ENCODE results near the gene CCNB1IP1. TPM values are rescaled to one million over a fixed set of nuclear protein-coding genes. Genes with fewer than 3 reads are reported as not detected.
"Not testable (repeated sequence)": the region's sequence is repeated elsewhere in the genome, so short reads cannot be mapped to it uniquely, and the experiment has no call there.

The CCNB1IP1 gene
- total RNA-seq, 3 donors from 2014 or later (not counting 1 experiment from before 2014, with no cell fraction given), result 20.8 to 21.5 (median 21.2) TPM

DNA sequence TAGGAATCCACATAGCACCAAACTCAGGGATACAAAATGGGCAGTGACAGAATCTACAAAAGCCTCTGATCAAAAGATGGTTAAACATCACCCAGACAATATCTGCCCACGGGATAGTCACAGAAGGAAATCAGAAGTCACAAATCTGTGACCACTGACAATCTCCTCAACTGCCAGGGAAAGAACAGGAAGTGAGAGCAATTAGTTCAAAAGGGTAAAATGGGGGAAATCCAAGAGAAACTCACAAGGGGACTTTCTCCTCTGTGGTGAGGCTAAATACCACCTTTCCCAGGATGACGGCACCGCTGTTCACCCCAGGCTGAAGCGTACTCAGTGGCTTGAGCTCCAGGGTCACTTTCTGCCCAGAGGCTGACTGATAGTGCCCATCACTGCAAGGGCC is 38.0 kb downstream of the CCNB1IP1 start:
- Mint-ChIP-seq H3K4me3 (no peak overlapping the region), H3K9me3 (no peaks in the 10 kb centered on the region), H3K36me3 (peaks cover 33% of the 10 kb centered on the region), H3K27me3 (ENCODE audit: low read depth in 2 of 2) (no peaks in the 10 kb centered on the region), H3K27ac (no peak overlapping the region), H3K4me1 (peaks cover 5% of the 10 kb centered on the region in 2 donors)
- no peak for TF ChIP-seq CTCF (IDR thresholded peaks at IDR 0.05)
- no peak overlapping the region for H3K27ac ChIP-seq (ENCODE audit: low read length)
- ATAC-seq, result no peak
- H3K36me3 ChIP-seq (ENCODE audit: control insufficient read depth, insufficient read depth, low read length), result peaks cover 91% of the 10 kb centered on the region
- 62% methylated on average over 4 of the region's 4 CpGs for WGBS (ENCODE audit: insufficient coverage)
- DNase-seq, result no peak
- intact Hi-C loops (cut with micrococcal nuclease), result no loop called here
- no peaks in the 10 kb centered on the region for H3K27me3 ChIP-seq (ENCODE audit: control insufficient read depth, insufficient read depth, low read length)
- H3K9me3 ChIP-seq (ENCODE audit: control insufficient read depth, insufficient read depth, low read length), result no peaks in the 10 kb centered on the region
- no peaks in the 10 kb centered on the region for H3K4me1 ChIP-seq (ENCODE audit: control insufficient read depth, insufficient read depth, low read length)
- no peak overlapping the region for H3K4me3 ChIP-seq (ENCODE audit: low read length)

- Histone ChIP-seq H3K4me1 (ENCODE audit: control insufficient read depth, insufficient read depth, low read length) (no peaks in the 10 kb centered on the region), H3K9me3 (ENCODE audit: control insufficient read depth, insufficient read depth, low read length) (no peaks in the 10 kb centered on the region), H3K27me3 (ENCODE audit: control insufficient read depth, insufficient read depth, low read length) (no peaks in the 10 kb centered on the region), H3K27ac (ENCODE audit: low read length) (no peak overlapping the region), H3K36me3 (ENCODE audit: control insufficient read depth, insufficient read depth, low read length) (peaks cover 93% of the 10 kb centered on the region), H3K4me3 (ENCODE audit: low read length) (no peak overlapping the region)
- no peak overlapping the region for H3K4me3 Mint-ChIP-seq
- WGBS (ENCODE audit: insufficient coverage), result 93% methylated on average over 2 of the region's 2 CpGs
- no peaks in the 10 kb centered on the region for H3K9me3 Mint-ChIP-seq
- no peak overlapping the region for H3K27ac Mint-ChIP-seq
- H3K4me1 Mint-ChIP-seq, result peaks cover 5% of the 10 kb centered on the region in 2 donors
- DNase-seq (no peak), ATAC-seq (no peak)
- H3K27me3 Mint-ChIP-seq (ENCODE audit: low read depth in 2 of 2), result no peaks in the 10 kb centered on the region
- peaks cover 33% of the 10 kb centered on the region for H3K36me3 Mint-ChIP-seq
- no peak for TF ChIP-seq CTCF (IDR thresholded peaks at IDR 0.05)
- intact Hi-C loops (cut with micrococcal nuclease), result no loop called here
Observed at GRCh38 chr14:20294636-20295035, 38.4 kb downstream of the CCNB1IP1 start.

DNA sequence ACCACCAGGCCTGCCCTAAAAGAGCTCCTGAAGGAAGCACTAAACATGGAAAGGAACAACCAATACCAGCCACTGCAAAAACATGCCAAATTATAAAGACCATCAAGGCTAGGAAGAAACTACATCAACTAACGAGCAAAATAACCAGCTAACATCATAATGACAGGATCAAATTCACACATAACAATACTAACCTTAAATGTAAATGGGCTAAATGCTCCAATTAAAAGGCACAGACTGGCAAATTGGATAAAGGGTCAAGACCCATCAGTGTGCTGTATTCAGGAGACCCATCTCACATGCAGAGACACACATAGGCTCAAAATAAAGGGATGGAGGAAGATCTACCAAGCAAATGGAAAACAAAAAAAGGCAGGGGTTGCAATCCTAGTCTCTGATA is 51.1 kb downstream of the CCNB1IP1 start:
- H3K36me3 Mint-ChIP-seq; H3K4me3 Mint-ChIP-seq; H3K27me3 Mint-ChIP-seq (ENCODE audit: low read depth in 2 of 2); H3K36me3 ChIP-seq (ENCODE audit: control insufficient read depth, insufficient read depth, low read length); H3K27ac ChIP-seq (ENCODE audit: low read length); intact Hi-C loops (cut with micrococcal nuclease); ATAC-seq; H3K9me3 Mint-ChIP-seq; H3K4me1 ChIP-seq (ENCODE audit: control insufficient read depth, insufficient read depth, low read length); H3K27me3 ChIP-seq (ENCODE audit: control insufficient read depth, insufficient read depth, low read length); DNase-seq; H3K9me3 ChIP-seq (ENCODE audit: control insufficient read depth, insufficient read depth, low read length); H3K4me3 ChIP-seq (ENCODE audit: low read length); H3K27ac Mint-ChIP-seq: not testable (repeated sequence)
- no CpG with 5 or more reads among the region's 1 CpG for WGBS (ENCODE audit: insufficient coverage)
- H3K4me1 Mint-ChIP-seq, result peaks cover 7 to 22% of the 10 kb centered on the region in 2 donors

GRCh38 chr14:20280265-20280664 is 52.8 kb downstream of the CCNB1IP1 start:
- not testable (repeated sequence) for H3K27ac Mint-ChIP-seq, H3K4me3 Mint-ChIP-seq

More at GRCh38 chr14:20280265-20280664, 52.8 kb downstream of the CCNB1IP1 start:
- WGBS (ENCODE audit: insufficient coverage), result 91% methylated on average over 7 of the region's 7 CpGs
- H3K36me3 Mint-ChIP-seq; H3K9me3 Mint-ChIP-seq; H3K36me3 ChIP-seq (ENCODE audit: control insufficient read depth, insufficient read depth, low read length); H3K4me3 ChIP-seq (ENCODE audit: low read length); ATAC-seq; H3K27me3 ChIP-seq (ENCODE audit: control insufficient read depth, insufficient read depth, low read length); H3K27me3 Mint-ChIP-seq (ENCODE audit: low read depth in 2 of 2); DNase-seq; intact Hi-C loops (cut with micrococcal nuclease); H3K27ac ChIP-seq (ENCODE audit: low read length); H3K9me3 ChIP-seq (ENCODE audit: control insufficient read depth, insufficient read depth, low read length); H3K4me1 ChIP-seq (ENCODE audit: control insufficient read depth, insufficient read depth, low read length): not testable (repeated sequence)
- peaks cover 7 to 22% of the 10 kb centered on the region in 2 donors for H3K4me1 Mint-ChIP-seq
